Neural crest cell (in vitro differentiated cells): ENCODE data around the gene QSOX2. TPM values are rescaled to one million over a fixed set of nuclear protein-coding genes. Genes with fewer than 3 reads are reported as not detected.

Source experiments
- DNase-seq: peaks from one replicate; pipeline ENCODE4 v3.0.0; 2021; ENCODE audit warnings: low read depth, mixed read lengths, low spot score
- H3K27ac Mint-ChIP-seq: one replicate; pipeline ENCODE4 v1.8.0; 2021; ENCODE audit warnings: mild to moderate bottlenecking, mixed read lengths; ENCODE audit not compliant: unreplicated experiment
- H3K27me3 Mint-ChIP-seq: 2 replicates; pipeline ENCODE4 v1.8.0; 2021; ENCODE audit warnings: low read depth, mild to moderate bottlenecking, mixed read lengths
- H3K36me3 Mint-ChIP-seq: 2 replicates; pipeline ENCODE4 v1.8.0; 2021; ENCODE audit warnings: low read depth, mild to moderate bottlenecking, mixed read lengths
- H3K4me1 Mint-ChIP-seq: 2 replicates; pipeline ENCODE4 v1.8.0; 2021; ENCODE audit warnings: mixed read lengths
- H3K4me3 Mint-ChIP-seq: one replicate; pipeline ENCODE4 v1.8.0; 2021; ENCODE audit warnings: mild to moderate bottlenecking, mixed read lengths
- H3K9me3 Mint-ChIP-seq: 2 replicates; pipeline ENCODE4 v1.8.0; 2021; ENCODE audit warnings: mixed read lengths
- total RNA-seq: library from RNA; stranded (reverse); gene quantifications from 2 replicates; pipeline ENCODE4 v1.2.1, GENCODE V29; 2021
- TF ChIP-seq, protein P1 (sequence below): fragments of 200-600 bp; sonication (generic); conservative IDR thresholded peaks from 2 replicates; pipeline ENCODE4 v1.5.0; 2021; ENCODE audit warnings: antibody characterized with exemption, mild to moderate bottlenecking

Gene QSOX2
- total RNA-seq, 1 donor from 2014 or later, result 28.7 TPM

- no peaks in the 10 kb centered on the region for H3K9me3 Mint-ChIP-seq
- no peak overlapping the region for H3K27ac Mint-ChIP-seq
- TF ChIP-seq, protein P1, sequence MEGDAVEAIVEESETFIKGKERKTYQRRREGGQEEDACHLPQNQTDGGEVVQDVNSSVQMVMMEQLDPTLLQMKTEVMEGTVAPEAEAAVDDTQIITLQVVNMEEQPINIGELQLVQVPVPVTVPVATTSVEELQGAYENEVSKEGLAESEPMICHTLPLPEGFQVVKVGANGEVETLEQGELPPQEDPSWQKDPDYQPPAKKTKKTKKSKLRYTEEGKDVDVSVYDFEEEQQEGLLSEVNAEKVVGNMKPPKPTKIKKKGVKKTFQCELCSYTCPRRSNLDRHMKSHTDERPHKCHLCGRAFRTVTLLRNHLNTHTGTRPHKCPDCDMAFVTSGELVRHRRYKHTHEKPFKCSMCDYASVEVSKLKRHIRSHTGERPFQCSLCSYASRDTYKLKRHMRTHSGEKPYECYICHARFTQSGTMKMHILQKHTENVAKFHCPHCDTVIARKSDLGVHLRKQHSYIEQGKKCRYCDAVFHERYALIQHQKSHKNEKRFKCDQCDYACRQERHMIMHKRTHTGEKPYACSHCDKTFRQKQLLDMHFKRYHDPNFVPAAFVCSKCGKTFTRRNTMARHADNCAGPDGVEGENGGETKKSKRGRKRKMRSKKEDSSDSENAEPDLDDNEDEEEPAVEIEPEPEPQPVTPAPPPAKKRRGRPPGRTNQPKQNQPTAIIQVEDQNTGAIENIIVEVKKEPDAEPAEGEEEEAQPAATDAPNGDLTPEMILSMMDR, result no peak
- DNase-seq, result no peak
- H3K36me3 Mint-ChIP-seq, result no peaks in the 10 kb centered on the region
- no peaks in the 10 kb centered on the region for H3K27me3 Mint-ChIP-seq
- H3K4me3 Mint-ChIP-seq, result no peak overlapping the region
- H3K4me1 Mint-ChIP-seq, result no peaks in the 10 kb centered on the region
These were observed 7.2 kb upstream of the QSOX2 start for GRCh38 chr9:136252846-136253245.

GRCh38 chr9:136252281-136252680 lies 6.7 kb upstream of the QSOX2 start:
- H3K9me3 Mint-ChIP-seq, result no peaks in the 10 kb centered on the region
- H3K4me1 Mint-ChIP-seq, result no peaks in the 10 kb centered on the region
- H3K27me3 Mint-ChIP-seq, result no peaks in the 10 kb centered on the region
- no peak overlapping the region for H3K4me3 Mint-ChIP-seq
- no peak overlapping the region for H3K27ac Mint-ChIP-seq
- no peaks in the 10 kb centered on the region for H3K36me3 Mint-ChIP-seq
- TF ChIP-seq, protein P1, result no peak
- DNase-seq, result no peak

GRCh38 chr9:136251264-136252115 lies 5.9 kb upstream of the QSOX2 start:
- TF ChIP-seq, protein P1, result no peak
- Mint-ChIP-seq H3K9me3 (no peaks in the 10 kb centered on the region), H3K4me3 (no peak overlapping the region), H3K4me1 (no peaks in the 10 kb centered on the region), H3K27ac (no peak overlapping the region), H3K27me3 (no peaks in the 10 kb centered on the region), H3K36me3 (no peaks in the 10 kb centered on the region)
- no peak for DNase-seq

DNA sequence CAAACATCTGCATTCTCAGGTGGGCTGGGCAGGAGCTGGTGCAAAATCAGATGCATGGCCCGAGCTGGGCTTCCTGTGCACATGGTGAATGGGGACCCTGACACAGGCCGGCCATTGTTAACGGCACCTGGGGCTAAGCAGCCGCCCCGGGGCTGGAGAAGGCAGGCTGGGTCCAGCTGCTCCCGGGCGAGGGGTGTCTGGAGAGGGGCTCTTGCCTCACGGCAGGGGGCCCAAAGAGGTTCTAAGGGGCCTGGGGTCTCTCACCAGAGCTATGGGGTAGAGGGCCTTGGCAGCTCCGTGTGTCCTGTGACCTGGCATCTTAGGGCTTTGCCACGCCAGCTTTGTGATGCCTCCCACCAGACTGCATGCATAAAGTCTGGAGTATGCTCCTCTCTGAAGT lies 5.1 kb upstream of the QSOX2 start:
- TF ChIP-seq, protein P1, result no peak
- Mint-ChIP-seq H3K27me3 (no peaks in the 10 kb centered on the region), H3K4me1 (peaks cover 4% of the 10 kb centered on the region)

DNA sequence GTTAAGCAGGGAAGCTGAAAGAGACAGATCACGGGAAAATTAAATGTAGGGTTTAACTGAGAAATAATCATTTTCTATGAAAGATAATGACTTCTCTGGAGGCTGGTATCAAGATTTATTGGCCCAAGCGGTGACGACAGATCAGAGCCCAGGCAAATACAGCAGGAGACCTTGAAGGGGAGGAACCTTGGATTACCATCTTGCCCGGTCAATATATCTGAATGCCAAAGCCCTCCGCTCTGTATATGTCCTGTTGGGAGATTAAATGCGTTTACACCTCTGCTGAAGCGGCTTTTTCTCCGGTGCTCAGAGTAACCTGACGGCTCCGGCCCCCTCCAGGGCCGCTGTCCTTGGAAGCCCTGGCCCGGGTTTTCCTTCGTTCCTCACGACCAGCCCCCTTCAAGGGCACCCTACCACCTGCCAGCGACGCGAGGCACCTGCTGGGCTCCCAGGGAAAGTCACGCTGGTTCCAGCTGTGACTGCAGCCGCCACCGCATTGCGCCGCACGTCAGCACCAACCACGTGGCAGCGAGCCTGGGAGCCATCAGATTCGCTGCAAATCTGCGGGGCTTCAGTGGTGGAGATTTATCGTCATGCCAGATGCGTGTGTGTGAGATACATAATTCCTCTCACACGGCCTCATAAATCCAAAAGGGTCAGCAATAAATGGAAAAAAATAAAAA lies 4.4 kb upstream of the QSOX2 start:
- TF ChIP-seq, protein P1, result no peak

More for the DNA sequence above, 5.1 kb upstream of the QSOX2 start:
- Mint-ChIP-seq H3K27ac (no peak overlapping the region), H3K4me3 (no peak overlapping the region), H3K9me3 (no peaks in the 10 kb centered on the region), H3K36me3 (no peaks in the 10 kb centered on the region)
- DNase-seq, result no peak

More for the DNA sequence above, 4.4 kb upstream of the QSOX2 start:
- Mint-ChIP-seq H3K27me3 (no peaks in the 10 kb centered on the region), H3K4me3 (peak overlapping the region; percentile 10), H3K9me3 (no peaks in the 10 kb centered on the region), H3K36me3 (no peaks in the 10 kb centered on the region), H3K27ac (no peak overlapping the region), H3K4me1 (peaks cover 5% of the 10 kb centered on the region)
- DNase-seq, result no peak
